WERI-Rb-1 (cell line): ENCODE data around the gene TOM1L2.

ENCODE experiments used
- DNase-seq: peaks from one replicate; pipeline ENCODE4 v3.0.0-alpha.2; 2020
- H3K27ac ChIP-seq: fragments of 250-450 bp; sonication (Bioruptor Pico); 2 replicates; pipeline ENCODE4 v1.5.1; 2020; ENCODE audit warnings: mild to moderate bottlenecking, moderate library complexity
- H3K27me3 ChIP-seq: fragments of 250-450 bp; sonication (Bioruptor Pico); 2 replicates; pipeline ENCODE4 v1.5.1; 2021; ENCODE audit warnings: mild to moderate bottlenecking, low read depth, moderate library complexity; ENCODE audit not compliant: insufficient read depth, severe bottlenecking
- H3K36me3 ChIP-seq: fragments of 250-450 bp; sonication (Bioruptor Pico); 2 replicates; pipeline ENCODE4 v1.5.1; 2020; ENCODE audit warnings: mild to moderate bottlenecking, moderate library complexity
- H3K4me3 ChIP-seq: 2 replicates; pipeline ENCODE4 v1.5.1; 2011; ENCODE audit warnings: low read depth, mild to moderate bottlenecking, control low read depth, low read length
- H3K9me3 ChIP-seq: fragments of 250-450 bp; sonication (Bioruptor Pico); 2 replicates; pipeline ENCODE4 v1.5.1; 2021; ENCODE audit warnings: mild to moderate bottlenecking, moderate library complexity; ENCODE audit not compliant: severe bottlenecking
- TF ChIP-seq, protein P1 (sequence below): IDR thresholded peaks from 2 replicates; pipeline ENCODE4 v1.5.1; 2011; ENCODE audit warnings: low read depth, mild to moderate bottlenecking, control low read depth, inconsistent platforms, low read length

The TOM1L2 gene

GRCh38 chr17:17840751-17841591 is 131.2 kb downstream of the TOM1L2 start:
- TF ChIP-seq, protein P1, sequence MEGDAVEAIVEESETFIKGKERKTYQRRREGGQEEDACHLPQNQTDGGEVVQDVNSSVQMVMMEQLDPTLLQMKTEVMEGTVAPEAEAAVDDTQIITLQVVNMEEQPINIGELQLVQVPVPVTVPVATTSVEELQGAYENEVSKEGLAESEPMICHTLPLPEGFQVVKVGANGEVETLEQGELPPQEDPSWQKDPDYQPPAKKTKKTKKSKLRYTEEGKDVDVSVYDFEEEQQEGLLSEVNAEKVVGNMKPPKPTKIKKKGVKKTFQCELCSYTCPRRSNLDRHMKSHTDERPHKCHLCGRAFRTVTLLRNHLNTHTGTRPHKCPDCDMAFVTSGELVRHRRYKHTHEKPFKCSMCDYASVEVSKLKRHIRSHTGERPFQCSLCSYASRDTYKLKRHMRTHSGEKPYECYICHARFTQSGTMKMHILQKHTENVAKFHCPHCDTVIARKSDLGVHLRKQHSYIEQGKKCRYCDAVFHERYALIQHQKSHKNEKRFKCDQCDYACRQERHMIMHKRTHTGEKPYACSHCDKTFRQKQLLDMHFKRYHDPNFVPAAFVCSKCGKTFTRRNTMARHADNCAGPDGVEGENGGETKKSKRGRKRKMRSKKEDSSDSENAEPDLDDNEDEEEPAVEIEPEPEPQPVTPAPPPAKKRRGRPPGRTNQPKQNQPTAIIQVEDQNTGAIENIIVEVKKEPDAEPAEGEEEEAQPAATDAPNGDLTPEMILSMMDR: no peak
- peak; percentile 59 for DNase-seq
- Histone ChIP-seq H3K27me3 (no peaks in the 10 kb centered on the region), H3K4me3 (peak overlapping the region; percentile 44), H3K9me3 (no peaks in the 10 kb centered on the region), H3K27ac (peak overlapping the region; percentile 15), H3K36me3 (peaks cover 6% of the 10 kb centered on the region)

- Histone ChIP-seq H3K27me3 (no peaks in the 10 kb centered on the region), H3K9me3 (no peaks in the 10 kb centered on the region), H3K4me3 (peak overlapping the region; percentile 44), H3K36me3 (peaks cover 15% of the 10 kb centered on the region), H3K27ac (peak overlapping the region; percentile 75)
- DNase-seq: peak; percentile 86
- TF ChIP-seq, protein P1: no peak
Measured at GRCh38 chr17:17839791-17840707, 132.2 kb downstream of the TOM1L2 start.

DNA sequence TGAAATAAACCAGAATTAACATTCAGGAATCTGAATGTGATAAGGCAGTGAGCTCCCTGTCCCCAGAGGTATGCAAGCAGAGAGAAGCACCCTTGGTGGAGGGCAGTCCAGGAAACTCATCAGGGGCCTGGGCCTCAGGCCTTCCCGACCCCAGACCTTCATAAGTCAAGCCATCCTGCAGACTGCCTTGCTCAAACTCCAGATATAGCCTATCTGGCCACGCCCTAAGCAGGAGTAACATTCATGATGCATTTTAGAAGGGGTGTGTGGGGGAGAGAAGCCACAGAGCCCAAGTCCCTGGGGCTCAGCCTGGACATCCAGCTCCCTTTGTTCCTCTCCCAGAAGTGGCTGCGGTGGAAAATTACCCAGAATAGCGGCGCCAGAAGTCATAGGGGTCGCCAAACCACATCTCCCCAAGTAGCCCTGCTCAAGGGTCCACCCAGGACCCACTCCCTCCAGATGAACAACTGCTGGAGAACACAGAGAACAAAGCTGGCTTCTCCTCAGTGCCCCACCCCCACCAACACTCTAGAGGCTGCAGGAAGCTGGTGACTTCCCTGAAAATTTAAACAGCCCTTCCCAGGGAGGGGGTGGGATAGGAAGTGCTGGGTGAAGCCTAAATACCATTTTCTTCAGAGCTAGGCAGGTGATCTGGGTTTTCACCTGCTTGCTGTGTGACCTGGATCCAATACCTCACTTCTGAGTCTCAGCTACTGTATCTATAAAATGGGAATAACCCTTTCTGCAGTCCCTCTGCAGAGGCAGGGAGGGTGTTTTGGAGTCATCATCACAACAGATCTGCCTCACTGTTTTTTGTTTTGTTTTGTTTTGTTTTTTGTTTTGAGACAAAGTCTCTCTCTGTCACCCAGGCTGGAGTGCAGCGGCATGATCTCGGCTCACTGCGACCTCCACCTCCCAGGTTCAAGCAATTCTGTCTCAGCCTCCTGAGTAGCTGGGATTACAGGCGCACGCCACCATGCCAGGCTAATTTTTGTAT is 133.9 kb downstream of the TOM1L2 start:
- Histone ChIP-seq H3K27ac (peak overlapping the region; percentile 94), H3K27me3 (no peaks in the 10 kb centered on the region), H3K36me3 (peaks cover 24% of the 10 kb centered on the region), H3K4me3 (no peak overlapping the region), H3K9me3 (no peaks in the 10 kb centered on the region)
- DNase-seq: peak; percentile 39
- TF ChIP-seq, protein P1: no peak

DNA sequence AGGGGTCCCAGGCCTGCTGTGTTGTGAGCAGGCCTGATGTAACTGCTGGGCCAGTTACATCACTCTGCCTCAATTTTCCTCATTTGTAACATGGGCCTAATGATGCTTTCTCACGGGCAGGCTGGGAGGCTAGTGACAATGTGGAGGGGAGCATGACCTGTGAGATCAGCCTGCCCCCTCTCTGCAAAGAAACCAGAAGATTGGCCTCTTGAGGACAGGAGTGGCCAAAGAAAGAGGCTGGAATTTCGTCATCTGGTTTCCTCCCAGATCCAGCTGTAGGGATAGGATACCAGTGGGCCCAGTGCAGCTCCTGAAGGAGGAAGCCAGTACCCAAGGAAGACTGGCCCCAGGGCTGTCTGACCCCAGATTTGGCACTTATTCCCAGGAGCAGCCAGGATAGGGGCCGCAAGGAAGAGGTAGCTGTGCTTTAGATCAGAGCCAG is 134.8 kb downstream of the TOM1L2 start:
- H3K27me3 ChIP-seq: no peaks in the 10 kb centered on the region
- peak overlapping the region; percentile 94 for H3K27ac ChIP-seq
- peak overlapping the region; percentile 58 for H3K4me3 ChIP-seq
- no peaks in the 10 kb centered on the region for H3K9me3 ChIP-seq
- H3K36me3 ChIP-seq: peaks cover 25% of the 10 kb centered on the region
- DNase-seq: no peak
- TF ChIP-seq, protein P1: no peak

DNA sequence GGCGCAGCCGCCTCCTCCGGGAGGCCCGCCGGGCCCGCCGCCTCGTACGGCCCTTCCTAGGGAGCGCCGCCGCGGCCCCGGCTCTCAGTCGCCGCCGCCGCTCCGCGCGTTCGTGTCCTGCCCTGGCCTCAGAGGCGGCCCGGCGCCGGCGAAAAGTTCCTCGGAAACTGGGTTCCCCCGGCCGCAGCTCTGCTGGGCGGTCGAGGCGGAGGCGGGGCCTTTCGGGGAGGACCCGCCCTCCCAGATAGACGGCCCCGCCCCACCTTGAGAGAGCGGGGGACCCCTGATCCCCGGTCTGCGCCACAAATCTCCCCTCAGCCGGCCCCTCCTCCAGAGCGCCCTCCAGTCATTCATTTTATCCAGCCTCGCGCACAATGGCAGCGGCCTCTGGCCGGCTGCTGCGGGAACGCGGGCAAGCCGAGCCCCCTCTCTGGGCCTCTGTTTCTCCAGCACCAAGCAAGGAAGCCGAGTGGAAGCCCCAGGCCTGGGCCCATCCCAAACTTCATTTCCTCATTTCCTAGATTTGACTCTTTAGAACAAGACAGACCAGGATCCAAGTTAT is 135.3 kb downstream of the TOM1L2 start, which contains the start of gene SREBF1:
SREBF1 (minus strand) TSS at position 169 of the 562 bp plus-strand sequence. CDS start 169 bp downstream, outside the sequence.
- H3K36me3 ChIP-seq: peaks cover 30% of the 10 kb centered on the region
- no peaks in the 10 kb centered on the region for H3K27me3 ChIP-seq
- TF ChIP-seq, protein P1: no peak
- H3K4me3 ChIP-seq: peak within 1 kb of the TSS; percentile 58
- DNase-seq: peak; percentile 76
- H3K9me3 ChIP-seq: no peaks in the 10 kb centered on the region
- peak within 1 kb of the TSS; percentile 94 for H3K27ac ChIP-seq
